OCI-LY3 (cell line): ENCODE data around the gene GFOD1.

Experiments used
- EZH2phosphoT487 ChIP-seq: fragments of 200-600 bp; shearing (Covaris generic); IDR thresholded peaks from 2 replicates; pipeline ENCODE4 v1.6.1; 2018; ENCODE audit warnings: antibody characterized with exemption, mixed run types, low read depth
- TF ChIP-seq, protein P1 (sequence below): fragments of 200-600, 300-600 bp; sonication (generic); IDR thresholded peaks from 2 replicates; pipeline ENCODE4 v1.5.1; 2014; ENCODE audit warnings: antibody characterized with exemption, low read length, low read depth

DNA sequence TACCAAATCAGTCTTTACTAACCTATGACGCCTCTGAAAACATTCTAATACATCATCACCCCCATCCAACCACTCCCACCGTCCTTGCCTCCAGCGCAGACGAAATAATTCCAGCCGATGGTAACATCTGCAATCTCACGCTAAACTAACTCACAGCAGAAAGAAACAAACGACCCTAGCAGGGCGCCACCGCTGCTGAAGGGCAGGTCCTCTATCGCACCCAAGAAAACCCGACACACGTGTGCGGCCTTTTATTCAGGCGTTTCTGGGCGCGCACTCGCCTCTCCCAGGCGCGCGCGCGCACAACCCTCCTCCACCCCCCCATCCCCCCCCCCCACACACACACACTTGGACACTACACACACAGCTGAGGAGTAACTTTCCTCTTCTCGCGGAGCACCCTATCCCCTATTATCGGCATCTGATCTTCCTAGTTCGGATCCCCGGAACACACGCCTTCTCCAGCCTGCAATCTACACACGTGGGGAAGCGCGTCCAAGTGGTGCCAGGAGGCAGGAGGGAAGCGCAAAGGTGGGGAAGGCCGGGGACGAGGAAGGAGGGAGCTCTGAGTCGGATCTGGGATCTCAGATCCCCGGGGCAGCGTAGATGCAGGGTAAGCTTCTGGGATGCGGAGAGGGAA, 1.4 kb downstream of the GFOD1 start:
- TF ChIP-seq, protein P1, sequence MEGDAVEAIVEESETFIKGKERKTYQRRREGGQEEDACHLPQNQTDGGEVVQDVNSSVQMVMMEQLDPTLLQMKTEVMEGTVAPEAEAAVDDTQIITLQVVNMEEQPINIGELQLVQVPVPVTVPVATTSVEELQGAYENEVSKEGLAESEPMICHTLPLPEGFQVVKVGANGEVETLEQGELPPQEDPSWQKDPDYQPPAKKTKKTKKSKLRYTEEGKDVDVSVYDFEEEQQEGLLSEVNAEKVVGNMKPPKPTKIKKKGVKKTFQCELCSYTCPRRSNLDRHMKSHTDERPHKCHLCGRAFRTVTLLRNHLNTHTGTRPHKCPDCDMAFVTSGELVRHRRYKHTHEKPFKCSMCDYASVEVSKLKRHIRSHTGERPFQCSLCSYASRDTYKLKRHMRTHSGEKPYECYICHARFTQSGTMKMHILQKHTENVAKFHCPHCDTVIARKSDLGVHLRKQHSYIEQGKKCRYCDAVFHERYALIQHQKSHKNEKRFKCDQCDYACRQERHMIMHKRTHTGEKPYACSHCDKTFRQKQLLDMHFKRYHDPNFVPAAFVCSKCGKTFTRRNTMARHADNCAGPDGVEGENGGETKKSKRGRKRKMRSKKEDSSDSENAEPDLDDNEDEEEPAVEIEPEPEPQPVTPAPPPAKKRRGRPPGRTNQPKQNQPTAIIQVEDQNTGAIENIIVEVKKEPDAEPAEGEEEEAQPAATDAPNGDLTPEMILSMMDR = no peak
- no peak for TF ChIP-seq EZH2phosphoT487
